CD14-positive monocyte (primary cell): Measurements from ENCODE around the gene TSN. TPM values are rescaled to one million over a fixed set of nuclear protein-coding genes. Genes with fewer than 3 reads are reported as not detected.

ENCODE experiments used
- DNase-seq, 3 donors: peaks; one replicate each; pipeline ENCODE4 v3.0.0-alpha.2; 2011 to 2022
- H2AFZ ChIP-seq: 2 replicates; pipeline ENCODE4 v1.6.0; 2012; ENCODE audit warnings: mild to moderate bottlenecking, low read depth, low read length, inconsistent platforms; ENCODE audit not compliant: insufficient read depth, poor library complexity, severe bottlenecking
- H3K27ac ChIP-seq, 2 donors: 1 replicate in 1 of 2; 2 replicates in 1 of 2; pipeline ENCODE4 v1.5.1; 2012 to 2013; ENCODE audit warnings: low read length in 2 of 2, control low read depth in 1 of 2, inconsistent platforms in 1 of 2, low read depth in 1 of 2, mild to moderate bottlenecking in 1 of 2
- H3K27me3 ChIP-seq, 2 donors: one replicate each; pipeline versions ENCODE4 v1.6.0 to v1.6.1; 2011 to 2013; ENCODE audit warnings: low read length in 2 of 2; ENCODE audit not compliant: control insufficient read depth in 2 of 2, insufficient read depth in 2 of 2
- H3K36me3 ChIP-seq, 2 donors: replicated peaks in 1 of 2; 1 replicate in 1 of 2; 2 replicates in 1 of 2; pipeline versions ENCODE4 v1.5.1 to v1.6.1; 2012 to 2013; ENCODE audit warnings: low read length in 2 of 2, control low read depth in 1 of 2, inconsistent platforms in 1 of 2, mild to moderate bottlenecking in 1 of 2; ENCODE audit not compliant: insufficient read depth in 2 of 2, control insufficient read depth in 1 of 2
- H3K4me1 ChIP-seq, 2 donors: 1 replicate in 1 of 2; 2 replicates in 1 of 2; pipeline versions ENCODE4 v1.5.1 to v1.6.1; 2012 to 2013; ENCODE audit warnings: low read length in 2 of 2, control low read depth in 1 of 2, inconsistent platforms in 1 of 2, mild to moderate bottlenecking in 1 of 2, moderate library complexity in 1 of 2; ENCODE audit not compliant: insufficient read depth in 2 of 2, control insufficient read depth in 1 of 2
- H3K4me2 ChIP-seq: replicated peaks from 2 replicates; pipeline ENCODE3; 2012; ENCODE audit warnings: low read length, moderate library complexity, mild to moderate bottlenecking; ENCODE audit not compliant: poor library complexity, severe bottlenecking; ENCODE audit errors: extremely low read depth
- H3K4me3 ChIP-seq, 3 experiments: fragments of 200-600 bp in 1 of 3; sonication (generic) in 1 of 3; replicated peaks in 1 of 3; 1 replicate in 2 of 3; 2 replicates in 1 of 3; pipeline ENCODE4 v1.5.1; 2011 to 2013; ENCODE audit warnings: low read length in 3 of 3, mild to moderate bottlenecking in 3 of 3, control low read depth in 2 of 3, low read depth in 2 of 3, inconsistent platforms in 1 of 3, moderate library complexity in 1 of 3
- H3K79me2 ChIP-seq: 2 replicates; pipeline ENCODE4 v1.6.0; 2012; ENCODE audit warnings: mild to moderate bottlenecking, control low read depth, inconsistent platforms, low read length, moderate library complexity; ENCODE audit not compliant: insufficient read depth
- H3K9ac ChIP-seq: 2 replicates; pipeline ENCODE4 v1.6.0; 2017; ENCODE audit warnings: low read length, mild to moderate bottlenecking; ENCODE audit not compliant: insufficient read depth, poor library complexity, severe bottlenecking
- H3K9me3 ChIP-seq, 2 donors: replicated peaks in 1 of 2; 1 replicate in 1 of 2; 2 replicates in 1 of 2; pipeline versions ENCODE4 v1.5.1 to v1.6.1; 2012 to 2013; ENCODE audit warnings: low read length in 2 of 2, control low read depth in 1 of 2; ENCODE audit not compliant: control insufficient read depth in 1 of 2, insufficient read depth in 1 of 2
- H4K20me1 ChIP-seq: 2 replicates; pipeline ENCODE4 v1.6.0; 2012; ENCODE audit warnings: mild to moderate bottlenecking, low read length, control low read depth, moderate library complexity; ENCODE audit not compliant: insufficient read depth
- H3K27ac Mint-ChIP-seq, 7 donors: one replicate each; pipeline ENCODE4 v1.8.0; 2020; ENCODE audit warnings: mild to moderate bottlenecking in 7 of 7, mixed read lengths in 7 of 7, moderate library complexity in 6 of 7, inconsistent platforms in 2 of 7
- H3K27me3 Mint-ChIP-seq, 3 donors: one replicate each; pipeline ENCODE4 v1.8.0; 2021 to 2022; ENCODE audit warnings: low read depth in 3 of 3, mild to moderate bottlenecking in 3 of 3, mixed read lengths in 3 of 3, moderate library complexity in 3 of 3, inconsistent platforms in 1 of 3
- H3K36me3 Mint-ChIP-seq, 2 donors: one replicate each; pipeline ENCODE4 v1.8.0; 2020; ENCODE audit warnings: mixed read lengths in 2 of 2, inconsistent platforms in 1 of 2, mild to moderate bottlenecking in 1 of 2
- H3K4me1 Mint-ChIP-seq: one replicate; pipeline ENCODE4 v1.8.0; 2020; ENCODE audit warnings: mild to moderate bottlenecking, mixed read lengths
- H3K4me3 Mint-ChIP-seq, 2 donors: one replicate each; pipeline ENCODE4 v1.8.0; 2020; ENCODE audit warnings: mild to moderate bottlenecking in 2 of 2, mixed read lengths in 2 of 2, moderate library complexity in 1 of 2
- H3K9me3 Mint-ChIP-seq, 7 donors: one replicate each; pipeline ENCODE4 v1.8.0; 2020 to 2022; ENCODE audit warnings: mixed read lengths in 7 of 7, mild to moderate bottlenecking in 6 of 7, moderate library complexity in 6 of 7, inconsistent platforms in 2 of 7
- WGBS: methylation state at CpG from one replicate; pipeline ENCODE4 v1.1.5; 2013; ENCODE audit warnings: missing lambda C conversion rate; ENCODE audit not compliant: insufficient coverage; 5-methylcytosine and 5-hydroxymethylcytosine counted together
- intact Hi-C, 2 donors: fragments of 100-400 bp; cut with micrococcal nuclease; formaldehyde crosslinking; loops; one replicate each; pipeline versions ENCODE4 v1.15.0 to v1.15.1; 2023
- polyA plus RNA-seq, 3 donors: library from polyadenylated mRNA; depleted of rRNA in 1 of 3; unstranded in 2 of 3; stranded (reverse) in 1 of 3; fragments of 300-500 nt in 2 of 3; fragments of >200 nt in 1 of 3; fragmentation: Illumina TruSeq in 2 of 3; gene quantifications; 1 replicate in 2 of 3; 2 replicates in 1 of 3; pipeline ENCODE4 v1.2.3, GENCODE V29; 2012 to 2021
- TF ChIP-seq, protein P1 (sequence below): fragments of 200-600 bp; IDR thresholded peaks from one replicate; pipeline ENCODE4 v1.8.0; 2022; ENCODE audit warnings: antibody characterized with exemption, mild to moderate bottlenecking

Gene TSN
- polyA plus RNA-seq, 3 donors = 12.2 to 66.5 (median 65.5) TPM

DNA sequence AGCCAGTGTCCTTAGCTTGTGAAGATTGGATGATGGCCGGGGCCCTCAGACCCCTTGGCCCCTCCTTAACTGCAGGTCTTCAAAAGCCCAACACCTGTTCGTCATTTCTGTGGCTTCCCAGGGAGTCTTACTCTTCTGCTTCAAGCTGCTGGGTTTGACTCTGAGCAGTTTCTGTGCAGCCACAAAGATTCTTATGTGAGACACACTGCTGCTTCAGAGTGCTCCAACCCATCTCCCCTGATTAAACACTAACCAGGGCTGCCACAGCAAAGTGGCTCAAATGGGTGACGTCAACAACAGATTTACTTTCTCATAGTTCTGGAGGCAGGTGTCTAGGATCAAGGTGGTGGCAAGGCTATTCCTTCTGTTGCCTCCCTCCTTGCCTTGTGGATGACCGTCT is 40.8 kb downstream of the TSN start:
- no peaks in the 10 kb centered on the region for H3K79me2 ChIP-seq
- intact Hi-C loops = no loop called here
- no peak overlapping the region for H3K27ac Mint-ChIP-seq
- no peak overlapping the region for H3K27ac ChIP-seq
- H3K27me3 Mint-ChIP-seq = peaks cover 0 to under 1% (median 0%) of the 10 kb centered on the region in 3 donors
- H3K36me3 ChIP-seq = no peaks in the 10 kb centered on the region
- no peak overlapping the region for H3K4me3 Mint-ChIP-seq
- H3K9me3 ChIP-seq = peaks cover 0 to under 1% of the 10 kb centered on the region in 2 donors
- H3K9me3 Mint-ChIP-seq = peaks cover 0 to 5% (median 0%) of the 10 kb centered on the region in 7 donors
- DNase-seq = no peak
- TF ChIP-seq, protein P1, sequence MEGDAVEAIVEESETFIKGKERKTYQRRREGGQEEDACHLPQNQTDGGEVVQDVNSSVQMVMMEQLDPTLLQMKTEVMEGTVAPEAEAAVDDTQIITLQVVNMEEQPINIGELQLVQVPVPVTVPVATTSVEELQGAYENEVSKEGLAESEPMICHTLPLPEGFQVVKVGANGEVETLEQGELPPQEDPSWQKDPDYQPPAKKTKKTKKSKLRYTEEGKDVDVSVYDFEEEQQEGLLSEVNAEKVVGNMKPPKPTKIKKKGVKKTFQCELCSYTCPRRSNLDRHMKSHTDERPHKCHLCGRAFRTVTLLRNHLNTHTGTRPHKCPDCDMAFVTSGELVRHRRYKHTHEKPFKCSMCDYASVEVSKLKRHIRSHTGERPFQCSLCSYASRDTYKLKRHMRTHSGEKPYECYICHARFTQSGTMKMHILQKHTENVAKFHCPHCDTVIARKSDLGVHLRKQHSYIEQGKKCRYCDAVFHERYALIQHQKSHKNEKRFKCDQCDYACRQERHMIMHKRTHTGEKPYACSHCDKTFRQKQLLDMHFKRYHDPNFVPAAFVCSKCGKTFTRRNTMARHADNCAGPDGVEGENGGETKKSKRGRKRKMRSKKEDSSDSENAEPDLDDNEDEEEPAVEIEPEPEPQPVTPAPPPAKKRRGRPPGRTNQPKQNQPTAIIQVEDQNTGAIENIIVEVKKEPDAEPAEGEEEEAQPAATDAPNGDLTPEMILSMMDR = no peak
- no peaks in the 10 kb centered on the region for H3K4me1 ChIP-seq
- no peak overlapping the region for H3K4me3 ChIP-seq
- WGBS = 100% methylated on average over 2 of the region's 4 CpGs
- H4K20me1 ChIP-seq = no peaks in the 10 kb centered on the region
- no peak overlapping the region for H3K9ac ChIP-seq
- no peaks in the 10 kb centered on the region for H3K36me3 Mint-ChIP-seq
- H3K27me3 ChIP-seq = no peaks in the 10 kb centered on the region
- no peak overlapping the region for H3K4me2 ChIP-seq
- no peaks in the 10 kb centered on the region for H3K4me1 Mint-ChIP-seq
- no peak overlapping the region for H2AFZ ChIP-seq

DNA sequence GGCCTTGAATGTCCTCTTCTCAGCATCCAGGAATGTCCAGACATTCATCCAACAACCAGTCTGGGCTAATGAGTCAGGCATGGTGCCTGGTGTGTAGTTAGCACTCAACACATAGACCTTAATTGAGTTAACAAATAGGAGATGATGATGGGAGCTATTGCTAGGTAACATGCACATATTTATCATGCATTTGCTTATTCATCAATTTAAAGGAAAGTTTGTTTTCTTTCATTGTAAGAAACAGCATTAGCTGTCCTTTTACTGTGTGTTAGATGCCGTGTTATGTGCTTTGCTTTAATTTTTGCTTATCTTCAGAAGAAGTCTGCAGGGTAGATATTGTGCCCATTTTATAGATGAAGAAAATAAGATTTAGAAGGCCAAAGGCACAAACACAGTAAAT is 43.2 kb downstream of the TSN start:
- H3K27me3 ChIP-seq = no peaks in the 10 kb centered on the region
- Mint-ChIP-seq H3K27ac (no peak overlapping the region), H3K4me3 (no peak overlapping the region), H3K4me1 (peaks cover 2% of the 10 kb centered on the region), H3K36me3 (no peaks in the 10 kb centered on the region), H3K9me3 (peaks cover 6 to 18% (median 7%) of the 10 kb centered on the region in 7 donors), H3K27me3 (no peaks in the 10 kb centered on the region)
- no peak overlapping the region for H2AFZ ChIP-seq
- 100% methylated on average over 1 of the region's 1 CpG for WGBS
- no peak overlapping the region for H3K4me2 ChIP-seq
- no peaks in the 10 kb centered on the region for H3K79me2 ChIP-seq
- intact Hi-C loops = no loop called here
- H3K4me3 ChIP-seq = no peak overlapping the region
- H3K36me3 ChIP-seq = no peaks in the 10 kb centered on the region
- H3K4me1 ChIP-seq = no peaks in the 10 kb centered on the region
- TF ChIP-seq, protein P1 = no peak
- peaks cover 0 to 4% of the 10 kb centered on the region in 2 donors for H3K9me3 ChIP-seq
- no peak overlapping the region for H3K9ac ChIP-seq
- no peak overlapping the region for H3K27ac ChIP-seq
- no peaks in the 10 kb centered on the region for H4K20me1 ChIP-seq
- DNase-seq = no peak
